Esophagus muscularis mucosa (tissue), 4 donors: ENCODE measurements around the gene MCEMP1. TPM values are rescaled to one million over a fixed set of nuclear protein-coding genes. Genes with fewer than 3 reads are reported as not detected.

Experiments
- DNase-seq: peaks from one replicate; pipeline ENCODE4 v3.0.0-alpha.2; 2017; ENCODE audit errors: extremely low spot score
- H3K27ac ChIP-seq, 4 donors: fragments of 200-600 bp; sonication (generic); replicated peaks in 1 of 4; 1 replicate in 3 of 4; 2 replicates in 1 of 4; pipeline ENCODE4 v1.5.1; 2016 to 2019; ENCODE audit warnings: mild to moderate bottlenecking in 1 of 4
- H3K27me3 ChIP-seq, 4 donors: fragments of 200-600 bp; sonication (generic); one replicate each; pipeline versions ENCODE4 v1.5.1 to v1.6.0; 2016 to 2019
- H3K36me3 ChIP-seq, 4 donors: fragments of 200-600 bp; sonication (generic); one replicate each; pipeline ENCODE4 v1.5.1; 2016 to 2019
- H3K4me1 ChIP-seq, 4 donors: fragments of 200-600 bp; sonication (generic); one replicate each; pipeline ENCODE4 v1.5.1; 2016 to 2019
- H3K4me3 ChIP-seq, 4 donors: fragments of 200-600 bp; sonication (generic); 1 replicate in 2 of 4; 2 replicates in 2 of 4; pipeline ENCODE4 v1.5.1; 2016 to 2019; ENCODE audit warnings: mild to moderate bottlenecking in 4 of 4, moderate library complexity in 1 of 4
- H3K9me3 ChIP-seq, 4 donors: fragments of 200-600 bp; sonication (generic); 1 replicate in 3 of 4; 2 replicates in 1 of 4; pipeline ENCODE4 v1.5.1; 2016 to 2019
- CTCF ChIP-seq, 3 experiments: fragments of 200-600 bp in 2 of 3; fragments of 450-650 bp in 1 of 3; sonication (generic) in 2 of 3; IDR thresholded peaks; one replicate each; pipeline ENCODE4 v1.5.1; 2017 to 2019; ENCODE audit warnings: antibody characterized with exemption in 3 of 3, mild to moderate bottlenecking in 2 of 3, moderate library complexity in 1 of 3
- EP300 ChIP-seq: sonication (generic); formaldehyde crosslinking; IDR thresholded peaks from one replicate; pipeline ENCODE4 v1.6.1; 2017; ENCODE audit warnings: antibody characterized with exemption
- POLR2A ChIP-seq: fragments of 450-650 bp; IDR thresholded peaks from one replicate; pipeline ENCODE4 v1.6.1; 2017; ENCODE audit warnings: antibody characterized with exemption, moderate library complexity, mild to moderate bottlenecking, low read depth
- POLR2AphosphoS5 ChIP-seq, 2 donors: sonication (generic); formaldehyde crosslinking; IDR thresholded peaks; one replicate each; pipeline ENCODE4 v1.6.1; 2017; ENCODE audit warnings: antibody characterized with exemption in 2 of 2
- WGBS: methylation state at CpG from one replicate; pipeline ENCODE4 v1.1.5; 2018; 5-methylcytosine and 5-hydroxymethylcytosine counted together
- intact Hi-C: fragments of 100-400 bp; cut with DNase I; formaldehyde crosslinking; loops from one replicate; pipeline ENCODE4 v1.15.1; 2023
- total RNA-seq, 4 donors: library from RNA; depleted of rRNA; stranded (reverse); fragments of >200 nt; gene quantifications; one replicate each; pipeline versions ENCODE4 v1.1.0 to v1.2.1, GENCODE V29; 2016

Gene MCEMP1
- total RNA-seq, 4 donors from 2014 or later, result 0.34 to 2.0 (median 0.42) TPM; not detected in 1

DNA sequence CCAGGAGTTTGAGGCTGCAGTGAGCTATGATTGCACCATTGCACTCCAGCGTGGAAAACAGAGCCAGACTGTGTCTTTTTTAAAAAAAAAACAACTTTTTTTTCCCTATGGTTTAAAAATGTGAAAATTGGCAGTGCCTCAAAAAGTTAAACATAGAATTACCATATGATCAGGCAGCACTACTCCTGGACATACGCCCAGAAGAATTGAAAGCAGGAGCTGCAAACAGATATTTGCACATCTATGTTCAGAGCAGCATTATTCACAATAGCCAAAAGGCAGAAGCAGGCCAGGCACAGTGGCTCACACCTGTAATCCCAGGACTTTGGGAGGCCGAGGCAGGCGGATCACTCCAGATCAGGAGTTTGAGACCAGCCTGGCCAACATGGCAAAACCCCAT is 11.8 kb upstream of the MCEMP1 start:
- 33% methylated on average over 4 of the region's 4 CpGs for WGBS
- TF ChIP-seq POLR2A (no peak), CTCF (IDR thresholded peaks at IDR 0.05) (no peak), EP300 (no peak), POLR2AphosphoS5 (IDR thresholded peaks at IDR 0.05) (no peak)
- Histone ChIP-seq H3K36me3 (no peaks in the 10 kb centered on the region), H3K4me3 (no peak overlapping the region), H3K9me3 (no peaks in the 10 kb centered on the region), H3K27me3 (peaks cover 0 to 73% (median 4%) of the 10 kb centered on the region in 4 donors), H3K27ac (no peak overlapping the region), H3K4me1 (peaks cover 0 to 1% (median 0%) of the 10 kb centered on the region in 4 donors)
- no peak for DNase-seq
- intact Hi-C loops, result no loop called here

DNA sequence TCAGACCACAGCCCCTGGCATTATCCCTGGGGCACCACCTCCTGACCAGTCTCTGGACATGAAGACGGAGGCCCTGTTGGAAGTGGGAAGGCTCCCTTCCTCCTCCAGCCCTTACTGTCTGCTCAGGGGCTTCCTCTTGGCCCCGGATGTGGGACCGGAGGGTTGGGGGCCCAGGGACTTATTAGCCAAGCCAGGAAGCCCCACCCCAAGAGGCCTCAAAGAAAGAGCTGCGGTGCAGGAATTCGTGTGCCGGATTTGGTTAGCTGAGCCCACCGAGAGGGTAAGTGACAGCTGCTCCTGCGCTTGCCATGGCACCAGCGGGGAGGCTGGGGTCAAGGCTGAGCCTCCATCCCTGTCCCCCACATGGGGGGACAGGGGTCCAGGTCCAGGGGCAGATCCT is 8.0 kb upstream of the MCEMP1 start, which contains the start of gene RETN:
TSS of gene RETN (plus strand) at position 208 of the 400 bp plus-strand sequence. CDS start 278 bp downstream, outside the sequence.
- intact Hi-C loops, result no loop called here
- H3K27ac ChIP-seq, result no peak within 1 kb of the TSS
- peaks cover 0 to 75% (median 12%) of the 10 kb centered on the region in 4 donors for H3K27me3 ChIP-seq
- DNase-seq, result no peak
- H3K36me3 ChIP-seq, result no peaks in the 10 kb centered on the region
- TF ChIP-seq POLR2AphosphoS5 (IDR thresholded peaks at IDR 0.05) (no peak), CTCF (IDR thresholded peaks at IDR 0.05) (no peak), EP300 (no peak), POLR2A (no peak)
- no peaks in the 10 kb centered on the region for H3K9me3 ChIP-seq
- H3K4me1 ChIP-seq, result peaks cover 0 to 3% (median 0%) of the 10 kb centered on the region in 4 donors
- WGBS, result 57% methylated on average over 8 of the region's 9 CpGs
- H3K4me3 ChIP-seq, result peak within 1 kb of the TSS in 1 of 4 donors; percentile 18

GRCh38 chr19:7669641-7670040 is 7.2 kb upstream of the MCEMP1 start:
- H3K27ac ChIP-seq, result no peak overlapping the region
- H3K27me3 ChIP-seq, result peaks cover 0 to 67% (median 12%) of the 10 kb centered on the region in 4 donors
- TF ChIP-seq EP300, result no peak
- no peak for TF ChIP-seq POLR2A
- TF ChIP-seq POLR2AphosphoS5 (IDR thresholded peaks at IDR 0.05), result no peak
- no peak for TF ChIP-seq CTCF (IDR thresholded peaks at IDR 0.05)
- no peaks in the 10 kb centered on the region for H3K9me3 ChIP-seq
- H3K4me1 ChIP-seq, result peaks cover 0 to 5% (median 2%) of the 10 kb centered on the region in 4 donors
- no peak for DNase-seq
- peak overlapping the region in 1 of 4 donors; percentile 18 for H3K4me3 ChIP-seq
- H3K36me3 ChIP-seq, result no peaks in the 10 kb centered on the region
- 31% methylated on average over 9 of the region's 9 CpGs for WGBS
- intact Hi-C loops, result no loop called here

GRCh38 chr19:7670150-7670783 is 6.6 kb upstream of the MCEMP1 start:
- Histone ChIP-seq H3K9me3 (no peaks in the 10 kb centered on the region), H3K36me3 (no peaks in the 10 kb centered on the region), H3K27me3 (peaks cover 0 to 71% (median 12%) of the 10 kb centered on the region in 4 donors), H3K4me1 (peaks cover 0 to 5% (median 2%) of the 10 kb centered on the region in 4 donors), H3K4me3 (peak overlapping the region in 2 of 4 donors; percentile 18), H3K27ac (no peak overlapping the region)
- intact Hi-C loops, result no loop called here
- no peak for TF ChIP-seq POLR2A
- no peak for TF ChIP-seq CTCF (IDR thresholded peaks at IDR 0.05)
- no peak for TF ChIP-seq POLR2AphosphoS5 (IDR thresholded peaks at IDR 0.05)
- TF ChIP-seq EP300, result no peak
- no CpG with 5 or more reads among the region's 43 CpGs for WGBS
- DNase-seq, result no peak
